A204.1 (cell line): ENCODE measurements around the gene PLD2.
"Not testable (repeated sequence)": the region's sequence is repeated elsewhere in the genome, so short reads cannot be mapped to it uniquely, and the experiment has no call there.

Experiments used
- FAIRE-seq: peaks from 2 replicates; lab custom pipeline; 2012; peaks lifted over from hg19 to GRCh38; lab: Jason Lieb, UNC

Gene PLD2

DNA sequence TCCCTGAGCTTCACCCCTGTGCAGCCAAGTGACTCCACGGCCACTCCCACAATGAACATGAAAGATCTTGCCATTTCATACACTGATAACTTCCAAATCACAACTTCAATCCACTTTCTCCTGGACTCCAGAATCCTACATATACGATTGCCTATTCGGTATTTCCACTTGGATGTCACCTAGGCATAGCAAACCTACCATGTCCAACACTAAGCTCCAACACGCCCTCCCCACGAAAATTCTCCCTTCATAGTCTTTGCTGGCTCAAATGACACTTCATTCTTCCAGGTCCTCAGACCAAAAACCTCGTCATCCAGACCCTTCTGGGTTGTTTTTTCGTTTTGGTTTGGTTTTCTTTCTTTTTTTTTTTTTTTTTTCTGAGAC, 16.3 kb upstream of the PLD2 start:
- FAIRE-seq = no peak

DNA sequence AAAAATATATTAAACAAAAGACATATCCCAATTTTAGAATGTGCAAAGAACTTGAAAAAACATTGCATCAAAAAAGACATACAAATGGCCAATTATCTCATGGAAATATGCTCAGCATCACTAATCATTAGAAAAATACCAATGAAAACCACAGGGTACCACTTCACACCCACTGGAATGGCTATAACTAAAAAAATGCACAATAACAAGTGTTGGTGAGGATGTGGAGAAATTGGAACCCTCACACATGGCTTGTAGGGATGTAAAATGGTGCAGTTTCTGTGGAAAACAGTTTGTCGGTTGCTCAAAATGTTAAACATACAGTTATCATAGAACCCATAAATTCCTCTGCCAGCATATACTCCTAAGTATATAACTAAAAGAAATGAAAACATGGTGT, 11.8 kb upstream of the PLD2 start:
- no peak for FAIRE-seq

DNA sequence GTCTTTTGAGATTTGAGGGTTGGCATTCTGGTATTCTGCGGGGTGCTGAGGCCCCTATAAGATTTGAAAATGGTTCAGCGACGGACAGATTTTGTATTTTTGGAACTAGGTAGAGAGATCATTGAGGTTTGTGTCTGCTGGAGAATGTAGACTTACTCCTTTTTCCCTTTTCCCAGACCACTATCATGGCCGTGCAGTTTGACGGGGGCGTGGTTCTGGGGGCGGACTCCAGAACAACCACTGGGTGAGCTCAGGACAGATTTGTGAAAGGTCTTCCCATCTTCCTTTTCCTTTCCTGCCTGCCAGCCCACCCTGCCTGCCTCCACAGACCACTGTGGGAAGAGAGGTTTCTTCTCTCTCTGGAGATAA, 10.4 kb upstream of the PLD2 start:
- FAIRE-seq = no peak

DNA sequence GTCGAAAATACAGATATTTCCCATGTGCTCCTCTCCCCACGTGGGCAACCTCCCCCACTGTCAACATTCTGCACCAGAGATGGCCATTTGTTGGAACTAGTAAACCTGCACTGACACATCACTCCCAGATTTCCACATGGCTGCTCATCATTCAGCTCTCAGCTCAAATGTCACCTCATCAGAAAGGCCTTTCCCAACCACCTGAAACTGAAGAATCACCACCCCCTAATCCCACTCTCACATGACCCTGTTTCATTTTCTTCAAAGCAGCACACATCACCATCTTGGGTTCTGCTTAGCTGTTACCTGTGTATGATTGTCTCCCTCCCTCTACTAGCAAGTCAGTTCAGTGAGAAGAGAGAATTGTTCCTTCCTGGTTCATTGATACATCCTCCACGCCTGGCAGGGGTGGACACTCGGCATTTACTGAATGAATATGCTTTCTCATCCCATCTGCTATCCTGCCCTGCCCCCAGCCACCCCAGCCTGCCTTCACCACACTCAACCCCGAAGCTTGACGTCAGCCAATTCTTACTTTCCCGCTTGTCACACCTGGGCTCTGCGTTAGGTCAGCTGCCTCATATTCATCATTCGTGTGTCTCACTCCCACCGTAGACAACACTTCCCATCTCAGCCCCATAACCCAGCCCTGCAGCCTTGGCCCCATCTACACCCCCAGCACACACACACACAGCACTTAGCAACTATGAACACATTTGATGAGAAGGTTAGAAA, 6.3 kb upstream of the PLD2 start:
- FAIRE-seq = no peak

DNA sequence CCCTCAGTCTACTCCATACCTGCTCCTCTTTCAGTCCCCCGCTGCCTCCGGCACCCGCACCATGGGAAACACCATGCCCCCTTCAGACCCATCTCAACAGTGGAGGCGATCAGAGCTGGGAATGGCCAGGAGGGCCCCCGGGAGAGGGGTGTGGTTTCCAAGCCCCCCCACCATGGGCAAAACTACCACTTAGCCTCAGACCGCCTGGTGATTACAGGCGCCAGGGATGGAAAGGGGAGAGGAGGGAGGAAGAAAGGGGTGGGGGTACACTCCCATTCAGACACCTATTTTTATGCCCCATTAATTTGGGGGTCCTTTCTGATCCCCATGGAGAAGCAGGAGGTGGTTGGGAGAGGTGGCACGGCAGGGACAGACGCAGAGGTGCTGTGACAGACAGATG, 4.7 kb upstream of the PLD2 start, which contains the start of gene C17orf114:
TSS of gene C17orf114 (minus strand) at position 101 of the 400 bp plus-strand sequence.
- no peak for FAIRE-seq

DNA sequence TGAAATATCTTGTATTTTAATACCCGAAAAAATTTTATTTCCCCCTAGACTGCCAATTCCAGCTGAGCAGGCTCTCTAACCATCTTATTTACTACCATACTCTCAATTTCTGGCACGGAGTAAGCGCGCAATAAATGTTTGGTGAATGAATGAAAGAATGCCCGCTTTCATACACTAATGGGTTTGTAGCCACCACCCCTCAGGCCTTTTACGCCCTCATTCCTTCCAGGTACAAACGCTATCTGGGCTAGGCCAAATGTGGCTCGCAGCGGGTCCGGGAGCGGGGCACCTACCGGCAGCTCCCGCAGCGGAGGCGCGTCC, 536 bp upstream of the PLD2 start:
- no peak for FAIRE-seq

DNA sequence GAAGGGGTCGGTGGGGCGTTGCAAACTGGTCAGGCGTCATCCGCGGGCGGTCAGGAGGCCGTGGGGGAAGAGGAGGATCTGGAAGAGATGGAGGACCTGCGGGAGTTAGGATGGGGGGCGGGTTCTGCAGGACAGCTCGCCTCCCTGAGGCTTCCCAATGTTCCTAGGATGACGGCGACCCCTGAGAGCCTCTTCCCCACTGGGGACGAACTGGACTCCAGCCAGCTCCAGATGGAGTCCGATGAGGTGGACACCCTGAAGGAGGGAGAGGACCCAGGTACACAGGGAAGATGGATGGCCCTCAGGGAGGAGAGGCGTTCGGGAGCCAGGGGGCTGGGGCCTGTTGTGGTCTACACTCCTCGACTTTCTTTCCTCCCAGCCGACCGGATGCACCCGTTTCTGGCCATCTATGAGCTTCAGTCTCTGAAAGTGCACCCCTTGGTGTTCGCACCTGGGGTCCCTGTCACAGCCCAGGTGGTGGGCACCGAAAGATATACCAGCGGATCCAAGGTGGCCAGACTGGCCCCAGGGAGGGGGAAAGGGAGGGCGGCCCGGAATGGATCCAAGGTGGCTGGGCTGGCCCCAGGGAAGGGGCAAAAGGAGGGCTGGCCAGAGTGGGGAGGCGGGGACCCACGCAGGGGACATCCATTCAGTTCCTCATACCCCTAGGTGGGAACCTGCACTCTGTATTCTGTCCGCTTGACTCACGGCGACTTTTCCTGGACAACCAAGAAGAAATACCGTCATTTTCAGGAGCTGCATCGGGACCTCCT, 839 bp downstream of the PLD2 start:
- no peak for FAIRE-seq

DNA sequence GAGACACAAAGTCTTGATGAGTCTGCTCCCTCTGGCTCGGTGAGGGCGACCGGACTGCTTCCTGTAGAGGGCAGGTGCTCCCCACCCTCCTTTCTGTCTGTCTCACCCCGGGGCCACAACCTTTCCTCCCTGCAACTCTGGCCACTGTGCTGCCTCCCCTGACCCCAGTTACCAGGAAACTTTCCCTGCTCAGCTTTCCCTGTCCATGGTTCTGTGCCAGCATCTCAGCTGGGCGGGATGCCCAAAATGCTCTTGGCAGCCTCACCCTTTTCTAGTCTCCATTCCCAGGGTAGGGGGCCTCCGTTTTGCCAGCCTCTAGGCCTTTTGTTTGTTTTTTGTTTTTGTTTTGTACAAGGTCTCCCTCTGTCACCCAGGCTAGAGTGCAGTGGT, 1.4 kb downstream of the PLD2 start:
- FAIRE-seq = no peak

DNA sequence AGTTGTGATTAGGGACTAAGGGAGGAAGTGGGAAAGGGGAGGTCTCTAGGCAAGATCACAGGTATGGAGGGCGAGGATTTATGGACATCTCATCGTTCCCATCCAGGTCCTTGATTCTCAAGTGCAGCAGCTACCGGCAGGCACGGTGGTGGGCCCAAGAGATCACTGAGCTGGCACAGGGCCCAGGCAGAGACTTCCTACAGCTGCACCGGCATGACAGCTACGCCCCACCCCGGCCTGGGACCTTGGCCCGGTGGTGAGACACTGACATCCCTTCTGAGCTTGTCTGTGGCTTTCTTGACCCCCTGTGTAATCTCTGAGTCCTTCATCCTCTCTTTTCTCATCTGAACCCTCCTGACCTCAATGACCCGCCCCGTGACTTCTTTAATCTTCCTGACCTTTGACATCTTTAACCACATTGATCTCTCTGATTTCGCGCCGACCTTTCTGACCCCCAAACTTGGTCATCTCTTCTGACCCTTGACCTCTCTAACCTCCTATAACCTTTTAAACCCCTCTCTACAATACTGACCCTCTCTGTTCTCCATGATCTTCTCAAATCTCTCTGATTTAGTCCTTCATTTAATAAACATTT, 3.8 kb downstream of the PLD2 start:
- no peak for FAIRE-seq

DNA sequence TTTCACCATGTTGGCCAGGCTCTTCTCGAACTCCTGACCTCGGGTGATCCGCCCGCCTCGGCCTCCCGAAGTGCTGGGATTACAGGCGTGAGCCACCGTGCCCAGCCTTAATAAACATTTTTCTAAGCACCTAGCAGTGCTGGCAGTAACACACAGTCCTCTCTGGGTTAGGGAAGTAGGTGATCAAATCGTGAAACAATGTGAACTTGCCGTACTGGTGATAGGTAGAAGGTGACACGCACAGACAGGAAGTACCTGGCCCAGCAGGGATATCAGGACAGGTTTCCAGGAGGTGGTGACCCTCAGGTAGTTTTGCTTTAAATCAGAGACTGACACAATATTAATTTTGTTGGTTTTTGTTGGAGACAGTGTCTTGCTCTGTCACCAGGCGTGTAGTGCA, 4.5 kb downstream of the PLD2 start:
- FAIRE-seq = no peak

DNA sequence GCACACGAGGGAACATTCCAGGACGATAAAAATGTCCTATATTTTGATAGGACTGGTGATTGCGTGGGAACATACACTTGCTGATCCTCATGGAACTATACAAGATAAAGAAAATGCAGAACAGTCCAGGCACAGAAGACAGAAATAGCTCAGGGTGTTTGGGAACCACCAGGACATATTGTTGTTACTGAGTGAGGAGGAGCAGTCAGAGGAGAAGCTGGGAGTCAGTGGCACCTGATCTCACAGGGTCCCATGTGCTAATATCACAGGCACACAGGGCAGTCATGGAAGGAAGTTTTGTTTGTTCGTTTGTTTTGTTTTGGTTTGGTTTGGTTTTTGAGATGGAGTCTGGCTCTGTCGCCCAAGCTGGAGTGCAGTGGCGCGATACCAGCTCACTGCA, 5.7 kb downstream of the PLD2 start:
- no peak for FAIRE-seq

DNA sequence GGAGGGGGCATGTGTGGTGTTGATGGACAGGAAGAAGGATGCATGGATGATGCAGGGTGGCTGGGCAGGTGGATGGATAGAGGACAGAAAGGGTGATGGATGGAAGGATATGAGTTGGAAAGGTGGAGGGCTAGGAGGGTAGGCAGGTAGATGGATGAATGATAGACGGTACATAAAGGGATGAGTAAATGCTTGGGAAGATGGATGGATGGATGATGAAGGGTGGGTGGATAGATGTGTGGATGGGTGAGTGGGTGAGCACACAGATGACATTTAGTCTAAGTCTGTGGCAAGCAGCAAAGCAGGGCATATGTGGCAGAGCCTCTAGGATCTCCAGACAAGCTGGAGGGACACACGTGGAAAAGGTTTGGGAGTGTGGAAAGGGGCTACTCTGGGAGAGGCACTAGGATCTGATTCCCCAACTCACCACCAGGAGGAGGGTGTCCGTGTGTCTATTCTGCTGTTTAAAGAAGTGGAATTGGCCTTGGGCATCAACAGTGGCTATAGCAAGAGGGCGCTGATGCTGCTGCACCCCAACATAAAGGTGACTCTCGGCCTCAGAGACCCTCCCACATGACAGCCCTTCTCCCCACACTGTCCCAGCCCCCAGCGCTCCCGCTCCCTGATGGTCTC, 8.2 kb downstream of the PLD2 start:
- FAIRE-seq = no peak

DNA sequence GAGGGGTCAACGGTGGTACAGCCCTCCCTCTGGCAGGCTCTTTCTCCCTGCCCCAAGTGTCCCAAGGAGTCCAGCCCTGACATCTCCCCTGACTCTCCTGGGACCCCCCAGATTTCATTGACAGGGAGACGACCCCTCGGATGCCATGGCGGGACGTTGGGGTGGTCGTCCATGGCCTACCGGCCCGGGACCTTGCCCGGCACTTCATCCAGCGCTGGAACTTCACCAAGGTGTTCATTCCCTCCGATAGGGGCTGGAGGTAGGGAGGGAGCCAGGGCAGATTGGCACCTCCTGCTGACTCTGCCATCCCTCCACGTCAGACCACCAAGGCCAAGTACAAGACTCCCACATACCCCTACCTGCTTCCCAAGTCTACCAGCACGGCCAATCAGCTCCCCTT, 9.9 kb downstream of the PLD2 start:
- no peak for FAIRE-seq

DNA sequence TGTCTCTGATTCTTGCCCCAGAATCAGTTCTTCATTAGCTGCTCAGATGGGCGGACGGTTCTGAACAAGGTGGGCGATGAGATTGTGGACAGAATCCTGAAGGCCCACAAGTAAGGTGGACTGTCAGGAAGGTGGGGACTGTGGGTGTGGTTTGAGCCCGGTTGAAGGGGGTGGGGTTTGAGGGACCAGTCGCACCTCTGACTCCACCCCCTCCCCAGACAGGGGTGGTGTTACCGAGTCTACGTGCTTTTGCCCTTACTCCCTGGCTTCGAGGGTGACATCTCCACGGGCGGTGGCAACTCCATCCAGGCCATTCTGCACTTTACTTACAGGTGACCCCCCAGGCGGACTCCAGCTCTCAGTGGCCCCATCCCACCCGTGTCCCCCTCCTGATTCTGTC, 11.3 kb downstream of the PLD2 start:
- no peak for FAIRE-seq

DNA sequence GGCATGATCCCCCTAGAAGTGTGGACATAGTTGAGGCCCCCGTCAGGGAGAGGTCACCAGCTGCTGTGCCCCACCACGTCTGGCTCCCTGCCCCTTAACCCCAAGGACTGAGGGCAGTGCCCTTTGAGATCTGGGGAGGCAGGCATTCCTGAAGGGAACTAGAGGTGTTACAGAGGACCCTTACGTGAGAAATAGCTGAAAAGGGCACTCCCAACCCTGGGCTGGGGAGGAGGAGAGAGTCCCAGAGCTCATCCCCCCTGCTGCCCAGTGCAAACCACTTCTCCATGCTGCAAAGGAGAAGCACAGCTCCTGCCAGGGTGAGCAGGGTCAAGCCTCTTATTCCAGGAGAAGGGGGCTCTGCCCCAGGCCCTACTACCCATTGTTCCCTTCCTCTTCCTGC, 15.9 kb downstream of the PLD2 start:
- no peak for FAIRE-seq

DNA sequence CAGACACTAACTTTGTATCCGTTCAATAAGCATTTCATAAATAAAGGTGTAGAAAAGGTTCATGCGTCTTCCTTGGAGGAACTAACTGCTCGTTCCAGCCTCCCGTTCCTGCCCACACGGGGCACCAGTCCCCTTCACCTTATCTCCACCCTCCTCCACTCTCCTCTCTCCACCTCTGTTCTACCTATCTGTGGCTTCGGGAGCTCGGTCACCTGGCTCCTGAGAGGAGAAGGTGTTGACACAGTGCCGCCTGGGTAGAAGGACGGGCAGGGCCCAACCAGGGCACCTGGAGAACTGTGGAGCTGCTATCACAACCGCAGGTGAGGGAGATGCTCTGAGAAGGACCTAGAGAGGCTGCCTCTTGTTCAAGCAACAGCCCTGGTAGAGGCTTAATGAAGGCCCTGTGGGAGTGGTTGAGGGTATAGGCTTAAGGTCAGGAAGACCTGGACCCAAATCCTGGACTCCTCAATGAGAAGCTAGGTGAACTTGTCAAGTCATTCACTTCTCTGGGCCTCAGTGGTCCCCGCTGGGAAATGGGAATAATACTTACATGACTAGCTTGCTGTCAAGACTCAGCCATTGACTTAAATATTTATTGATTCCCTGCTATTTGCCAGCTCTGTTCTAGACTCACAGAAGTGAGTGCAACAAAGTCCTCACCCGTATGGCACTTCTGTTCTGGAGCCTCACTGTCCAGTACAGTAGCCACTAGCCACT, 16.6 kb downstream of the PLD2 start:
- FAIRE-seq = no peak

DNA sequence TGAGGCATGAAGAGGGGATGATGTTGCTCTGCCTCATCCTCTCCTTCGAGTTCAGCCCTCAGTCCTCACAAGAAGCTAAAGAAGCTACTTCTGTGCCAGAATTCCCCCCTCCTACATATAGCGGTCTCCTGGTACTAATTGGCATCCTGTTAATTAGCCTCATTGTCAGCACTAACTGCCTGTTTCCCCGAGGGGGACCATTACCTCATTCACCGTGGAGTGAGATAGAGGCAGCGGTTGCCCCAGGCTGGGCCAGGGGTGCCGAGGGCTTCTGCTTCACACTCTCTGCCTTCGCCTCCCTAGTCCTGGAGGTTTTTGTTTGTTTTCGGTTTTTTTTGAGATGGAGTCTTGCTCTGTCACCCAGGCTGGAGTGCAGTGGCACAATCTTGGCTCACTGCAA, 20.4 kb downstream of the PLD2 start:
- FAIRE-seq = no peak

DNA sequence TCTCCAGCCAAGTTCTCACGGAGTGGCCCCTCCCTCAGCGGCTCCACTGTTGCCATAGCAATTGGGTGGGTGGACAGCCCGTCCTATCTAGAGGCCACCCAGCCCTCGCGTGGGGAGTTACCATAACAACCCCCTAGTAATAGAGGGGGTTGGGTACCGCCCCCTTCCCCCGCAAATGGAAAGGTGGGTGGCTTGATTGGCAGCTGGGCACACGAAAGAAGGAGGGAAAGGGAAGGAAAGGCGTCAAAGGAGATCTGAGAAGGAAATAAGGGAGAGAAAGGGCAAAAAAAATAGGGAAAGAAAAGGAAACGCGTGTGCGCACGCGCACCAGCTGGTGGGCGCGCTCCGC, 25.9 kb downstream of the PLD2 start:
- FAIRE-seq = not testable (repeated sequence)

DNA sequence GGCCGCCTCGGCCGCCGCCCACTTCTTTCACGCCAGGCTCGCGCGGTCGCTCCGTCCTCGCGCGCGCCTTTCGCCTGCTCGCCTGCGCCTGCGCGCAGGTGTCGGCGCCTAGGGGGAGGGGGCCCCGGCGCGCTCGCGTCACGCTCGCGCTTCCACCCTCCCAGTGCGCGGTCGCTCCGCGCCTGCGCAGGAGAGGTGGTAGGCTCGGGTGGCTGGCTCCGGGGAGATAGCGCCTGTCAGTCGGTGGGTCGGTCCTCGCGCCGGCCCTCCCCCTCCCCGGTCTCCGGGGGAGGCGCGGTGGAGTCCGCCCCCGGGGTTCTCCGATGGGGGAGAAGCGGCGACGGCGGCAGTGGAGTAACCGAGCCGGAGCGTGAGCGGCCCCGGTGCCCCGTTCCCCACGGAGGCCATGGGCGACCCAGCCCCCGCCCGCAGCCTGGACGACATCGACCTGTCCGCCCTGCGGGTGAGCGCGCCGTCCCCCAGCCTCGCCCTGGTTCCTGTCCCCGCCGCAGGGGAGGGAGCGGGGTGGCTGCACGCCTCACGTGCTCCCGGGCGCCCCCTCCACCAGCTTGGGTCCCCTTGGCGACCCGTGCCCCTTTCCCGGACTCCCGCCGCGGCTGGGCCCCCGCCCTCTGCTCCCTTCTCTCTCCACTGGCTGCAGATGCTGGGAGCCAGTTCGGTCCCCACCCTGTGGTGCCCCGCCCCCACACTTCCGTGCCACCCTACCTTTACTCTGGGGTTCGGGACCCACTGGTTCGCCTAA, 26.4 kb downstream of the PLD2 start, which contains the start of gene MINK1:
TSS of gene MINK1 (plus strand) at position 163 of the 763 bp plus-strand sequence. CDS start at position 407, 244 bp downstream.
- FAIRE-seq = no peak

DNA sequence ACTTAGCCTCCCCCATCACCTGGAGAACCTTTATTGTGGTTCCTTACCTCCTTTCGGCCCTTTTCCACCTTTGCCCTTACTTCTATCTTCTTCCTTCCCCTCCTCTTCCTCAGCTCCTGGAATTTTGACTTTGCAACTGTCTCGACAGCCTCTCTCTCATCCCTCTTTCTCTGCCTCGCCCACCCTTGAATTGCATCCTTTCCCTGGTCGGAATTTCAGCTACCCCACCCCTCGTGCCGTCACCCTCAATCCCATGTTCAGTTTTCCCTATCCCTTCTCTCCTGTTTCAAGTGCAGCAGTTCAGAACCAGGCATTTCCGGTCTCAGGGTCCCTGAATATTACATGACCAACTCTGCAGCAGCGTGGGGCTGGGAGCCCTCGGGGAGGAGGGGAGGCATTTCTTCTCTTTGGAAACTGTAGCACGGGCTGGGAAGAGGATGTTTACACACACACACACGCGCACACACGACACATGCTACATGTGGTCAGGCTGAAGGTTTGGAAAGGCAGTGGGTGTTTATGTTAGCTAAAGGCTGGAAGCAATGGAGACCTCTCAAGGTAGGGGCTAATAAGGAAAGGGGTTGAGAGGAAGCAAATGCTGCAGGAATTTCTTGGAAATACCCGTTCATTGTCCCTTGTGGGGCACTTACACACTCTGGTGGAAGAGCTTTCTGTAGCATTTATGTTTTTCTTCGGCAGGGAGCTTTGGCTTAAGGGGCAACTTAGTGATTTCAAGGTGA, 27.2 kb downstream of the PLD2 start:
- no peak for FAIRE-seq

DNA sequence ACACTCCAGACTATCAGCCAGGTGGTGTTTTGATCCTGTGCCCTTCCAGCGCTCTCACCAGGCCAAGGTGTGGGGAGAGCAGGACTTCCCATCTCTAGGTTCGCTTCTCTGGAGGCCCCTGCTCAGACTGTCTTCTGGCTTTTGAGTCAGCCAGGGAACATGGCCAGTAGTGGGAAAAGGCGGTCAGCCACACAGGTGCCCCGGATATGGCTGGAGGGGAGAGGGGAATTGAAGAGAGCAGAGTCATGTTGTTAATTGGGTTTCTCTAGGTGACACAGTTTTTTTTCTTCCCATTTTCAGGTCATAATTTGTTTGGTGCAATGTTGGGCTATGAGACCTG, 27.7 kb downstream of the PLD2 start:
- FAIRE-seq = no peak
